Mesothelial cell of epicardium (in vitro differentiated cells): ENCODE data around the gene TBCD. TPM values are rescaled to one million over a fixed set of nuclear protein-coding genes. Genes with fewer than 3 reads are reported as not detected.

Experiments
- DNase-seq, 2 experiments: peaks; one replicate each; pipeline ENCODE4 v3.0.0; 2021; ENCODE audit warnings: low spot score in 2 of 2; ENCODE audit not compliant: unreplicated experiment in 2 of 2
- H3K27ac Mint-ChIP-seq: 2 replicates; pipeline ENCODE4 v1.8.0; 2021; ENCODE audit warnings: mixed read lengths
- H3K27me3 Mint-ChIP-seq: 2 replicates; pipeline ENCODE4 v1.8.0; 2021; ENCODE audit warnings: low read depth, mixed read lengths
- H3K36me3 Mint-ChIP-seq: 2 replicates; pipeline ENCODE4 v1.8.0; 2021; ENCODE audit warnings: mixed read lengths
- H3K4me1 Mint-ChIP-seq: 2 replicates; pipeline ENCODE4 v1.8.0; 2021; ENCODE audit warnings: mixed read lengths
- H3K4me3 Mint-ChIP-seq: 2 replicates; pipeline ENCODE4 v1.8.0; 2021; ENCODE audit warnings: mild to moderate bottlenecking, moderate library complexity, mixed read lengths
- H3K9me3 Mint-ChIP-seq: 2 replicates; pipeline ENCODE4 v1.8.0; 2021; ENCODE audit warnings: mixed read lengths
- CTCF ChIP-seq: fragments of 200-600 bp; sonication (generic); IDR thresholded peaks from one replicate; pipeline ENCODE4 v1.5.0; 2021; ENCODE audit warnings: antibody characterized with exemption; ENCODE audit not compliant: unreplicated experiment
- total RNA-seq: library from RNA; stranded (reverse); gene quantifications from 3 replicates; pipeline ENCODE4 v1.2.1, GENCODE V29; 2021

TBCD gene
- total RNA-seq, 1 donor from 2014 or later, result 117 TPM

GRCh38 chr17:82808006-82808405, 56.1 kb downstream of the TBCD start:
- TF ChIP-seq CTCF, result no peak
- Mint-ChIP-seq H3K4me3 (no peak overlapping the region), H3K27ac (no peak overlapping the region), H3K4me1 (peaks cover 18% of the 10 kb centered on the region), H3K36me3 (peaks cover 9% of the 10 kb centered on the region), H3K9me3 (peaks cover under 1% of the 10 kb centered on the region), H3K27me3 (no peaks in the 10 kb centered on the region)
- DNase-seq, result no peak

DNA sequence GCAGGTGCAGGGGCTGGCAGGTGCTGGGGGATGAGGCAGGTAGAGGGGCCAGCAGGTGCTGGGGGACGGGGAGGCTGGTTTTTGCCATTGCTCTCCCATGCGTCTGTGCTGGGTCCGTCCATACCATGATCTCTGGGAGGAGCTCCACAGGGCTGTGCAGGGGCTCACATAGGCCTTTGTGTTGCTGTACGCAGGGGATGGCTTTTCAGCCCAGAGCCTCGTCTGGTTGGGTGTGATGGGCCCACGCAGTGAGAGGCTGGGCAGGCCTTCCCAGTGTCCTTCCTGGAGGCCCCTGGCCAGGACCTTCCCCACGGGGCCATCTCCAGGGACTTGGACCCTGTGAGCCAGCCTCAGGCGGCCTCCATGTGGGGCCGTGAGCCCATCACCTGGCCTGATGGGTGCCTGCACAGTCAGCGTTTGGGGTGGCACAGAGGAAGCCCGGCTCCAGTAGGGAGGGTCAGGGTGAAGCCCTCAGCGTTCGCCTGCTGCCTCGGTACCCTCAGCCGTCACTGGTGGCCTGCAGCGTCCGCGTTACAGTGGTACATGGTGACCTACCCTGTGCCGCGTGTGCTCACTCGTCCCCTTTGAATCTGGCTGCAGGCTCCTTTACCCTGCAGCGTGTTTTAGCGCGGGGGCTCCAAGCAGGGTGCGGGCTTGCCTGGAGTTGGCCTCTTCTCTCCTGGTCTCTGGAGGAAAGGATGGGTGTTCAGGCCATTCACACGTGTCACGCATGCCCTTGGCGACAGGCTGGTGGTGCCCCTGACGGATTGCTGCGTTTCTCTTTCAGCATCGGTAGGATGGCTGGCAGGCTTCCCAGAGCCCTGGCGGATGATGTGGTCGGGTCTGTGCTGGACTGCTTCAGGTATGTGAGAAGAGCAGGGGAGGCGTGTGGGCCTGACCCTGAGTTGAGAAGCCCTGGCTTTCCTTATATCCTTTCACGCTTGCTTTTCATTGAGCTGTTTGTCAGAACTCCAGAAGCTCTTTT, 57.3 kb downstream of the TBCD start:
- no peaks in the 10 kb centered on the region for H3K9me3 Mint-ChIP-seq
- H3K27ac Mint-ChIP-seq, result peak overlapping the region; percentile 50
- no peak for DNase-seq
- H3K27me3 Mint-ChIP-seq, result no peaks in the 10 kb centered on the region
- no peak overlapping the region for H3K4me3 Mint-ChIP-seq
- H3K36me3 Mint-ChIP-seq, result peaks cover 12% of the 10 kb centered on the region
- TF ChIP-seq CTCF, result no peak
- peaks cover 18% of the 10 kb centered on the region for H3K4me1 Mint-ChIP-seq

DNA sequence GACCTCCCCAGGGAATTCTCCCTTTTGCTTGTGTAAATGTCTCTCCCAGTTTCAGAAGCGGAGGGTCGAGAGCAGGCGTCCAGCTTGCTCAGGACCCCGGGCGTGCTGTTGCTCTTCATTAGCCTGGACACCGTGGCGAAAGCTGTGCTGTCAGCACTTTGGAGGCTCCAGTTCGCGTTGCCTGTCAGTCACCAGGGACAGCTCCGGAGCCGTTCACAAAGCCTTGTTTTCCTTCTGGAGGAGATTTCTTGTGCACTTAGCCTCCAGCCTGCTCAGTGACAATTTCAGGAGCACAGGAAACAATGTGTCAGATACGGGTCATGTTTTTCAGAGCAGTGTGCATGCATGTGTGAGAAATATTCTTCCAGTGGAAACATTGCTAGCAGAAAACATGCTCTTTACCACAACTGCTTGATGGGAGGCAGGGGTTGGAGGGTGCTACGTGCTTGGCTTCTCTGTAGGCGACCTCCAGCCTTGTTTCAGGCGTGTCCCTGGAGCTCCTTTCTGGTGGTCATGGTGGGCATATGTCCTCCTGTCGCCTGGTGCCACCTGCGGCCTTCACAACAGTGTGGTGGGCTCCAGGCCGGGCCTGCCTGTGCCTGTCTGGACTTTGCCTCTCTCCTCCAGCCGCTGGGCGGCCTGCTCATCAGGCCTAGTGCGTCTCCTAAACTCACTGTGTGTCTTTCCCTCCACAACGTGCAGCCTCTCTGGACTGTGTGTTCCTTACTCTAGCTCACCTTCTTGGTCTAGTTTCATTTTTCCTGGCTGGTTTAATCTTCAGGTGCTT, 59.0 kb downstream of the TBCD start:
- Mint-ChIP-seq H3K9me3 (no peaks in the 10 kb centered on the region), H3K27ac (no peak overlapping the region), H3K27me3 (no peaks in the 10 kb centered on the region), H3K4me1 (peaks cover 18% of the 10 kb centered on the region), H3K36me3 (peaks cover 23% of the 10 kb centered on the region), H3K4me3 (no peak overlapping the region)
- DNase-seq, result no peak
- TF ChIP-seq CTCF, result no peak

DNA sequence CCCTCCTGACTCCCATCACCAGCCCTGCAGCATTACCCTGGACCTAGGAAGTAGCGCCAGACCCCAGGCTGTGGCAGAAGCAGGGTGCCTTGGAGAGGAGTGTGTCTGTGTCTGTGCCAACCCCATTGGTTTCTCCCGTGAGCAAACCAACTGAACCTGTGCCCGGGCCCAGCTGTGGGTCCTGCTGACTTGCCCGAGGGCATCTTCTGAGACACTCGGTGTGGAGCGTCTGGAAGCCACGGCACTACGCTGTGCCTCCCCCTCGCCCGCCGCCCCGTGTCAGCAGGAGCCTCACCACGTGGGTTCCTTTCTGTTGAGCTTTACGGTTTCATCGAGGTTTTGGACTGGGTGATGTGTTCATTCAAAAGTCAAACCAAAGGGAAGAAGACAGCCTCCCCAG, 60.2 kb downstream of the TBCD start:
- Mint-ChIP-seq H3K4me1 (peaks cover 10% of the 10 kb centered on the region), H3K9me3 (no peaks in the 10 kb centered on the region), H3K27ac (no peak overlapping the region), H3K27me3 (no peaks in the 10 kb centered on the region), H3K4me3 (no peak overlapping the region), H3K36me3 (peaks cover 27% of the 10 kb centered on the region)
- no peak for DNase-seq
- TF ChIP-seq CTCF, result no peak

- DNase-seq, result no peak
- Mint-ChIP-seq H3K4me1 (peaks cover 7% of the 10 kb centered on the region), H3K9me3 (no peaks in the 10 kb centered on the region), H3K27me3 (no peaks in the 10 kb centered on the region), H3K27ac (no peak overlapping the region), H3K36me3 (peaks cover 28% of the 10 kb centered on the region), H3K4me3 (no peak overlapping the region)
- TF ChIP-seq CTCF, result no peak
These were observed 60.7 kb downstream of the TBCD start for GRCh38 chr17:82812601-82813000.
